GM10847 (cell line): ENCODE measurements around the gene TMEM14A.

ENCODE experiments used
- POLR2A ChIP-seq: IDR thresholded peaks from 2 replicates; pipeline ENCODE4 v1.6.1; 2011; ENCODE audit not compliant: insufficient read length; ENCODE audit errors: extremely low read depth

The TMEM14A gene, protein sequence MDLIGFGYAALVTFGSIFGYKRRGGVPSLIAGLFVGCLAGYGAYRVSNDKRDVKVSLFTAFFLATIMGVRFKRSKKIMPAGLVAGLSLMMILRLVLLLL

DNA sequence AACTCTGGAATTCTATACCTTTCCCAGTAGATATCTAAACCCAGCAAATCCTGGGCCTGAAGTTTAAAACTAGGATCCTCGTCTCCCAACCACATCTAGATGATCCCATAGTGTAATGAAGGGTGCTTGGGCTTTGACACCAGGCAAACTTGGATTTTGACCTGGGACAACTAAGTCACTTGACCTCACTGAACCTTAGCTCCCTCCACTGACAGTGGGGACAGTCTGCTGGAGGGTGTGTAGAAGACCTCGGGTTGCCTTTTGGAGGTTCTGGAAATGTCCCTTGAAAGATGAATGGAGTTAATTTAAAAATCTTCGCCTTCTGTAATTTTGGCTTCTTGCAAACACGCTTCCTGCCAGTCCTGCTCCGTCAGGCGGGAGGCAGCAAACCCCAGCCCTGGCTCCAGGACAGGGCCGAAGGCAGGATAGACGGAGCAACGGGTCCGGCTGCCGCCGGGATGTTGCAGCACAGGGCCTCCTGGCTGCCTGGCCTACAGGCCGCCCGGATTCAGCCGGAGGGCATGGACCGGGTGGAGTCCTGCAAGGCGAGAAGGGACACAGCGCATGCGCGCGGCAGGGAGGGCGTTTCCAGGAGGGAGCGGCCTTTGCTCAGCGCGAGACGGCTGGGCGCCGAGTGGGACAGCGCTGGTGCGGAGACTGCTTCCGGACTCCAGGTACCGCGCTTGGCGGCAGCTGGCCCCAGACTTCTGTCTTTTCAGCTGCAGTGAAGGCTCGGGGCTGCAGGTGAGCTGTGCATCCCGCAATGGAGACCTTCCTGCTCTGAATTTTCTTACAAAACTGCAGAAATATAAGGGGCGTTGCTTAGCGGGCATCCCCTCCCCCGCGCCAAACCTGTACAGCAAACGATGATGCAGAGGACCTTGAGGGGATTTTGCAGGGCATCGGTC lies at the start of gene TMEM14A:
TSS of gene TMEM14A (plus strand) at position 612 of the 908 bp plus-strand sequence. CDS start 5,990 bp downstream, outside the sequence.
- peak; percentile 79 for TF ChIP-seq POLR2A

DNA sequence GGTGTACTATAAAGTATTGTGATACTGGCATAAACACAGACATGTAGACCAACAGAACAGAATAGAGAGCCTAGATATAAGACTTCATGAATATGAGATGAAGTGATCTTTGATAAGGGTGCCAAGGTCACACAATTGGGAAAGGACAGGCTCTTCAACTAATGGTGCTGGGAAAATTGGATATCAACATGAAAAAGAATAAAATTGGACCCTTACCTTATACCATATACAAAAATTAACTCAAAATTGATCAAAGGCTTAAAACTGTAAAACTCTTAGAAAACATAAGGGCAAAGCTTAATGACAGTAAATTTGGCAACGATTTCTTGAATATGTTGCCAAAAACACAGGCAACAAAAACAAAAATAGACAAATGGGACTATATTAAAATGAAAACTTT lies 49.3 kb upstream of the TMEM14A start:
- TF ChIP-seq POLR2A = no peak

DNA sequence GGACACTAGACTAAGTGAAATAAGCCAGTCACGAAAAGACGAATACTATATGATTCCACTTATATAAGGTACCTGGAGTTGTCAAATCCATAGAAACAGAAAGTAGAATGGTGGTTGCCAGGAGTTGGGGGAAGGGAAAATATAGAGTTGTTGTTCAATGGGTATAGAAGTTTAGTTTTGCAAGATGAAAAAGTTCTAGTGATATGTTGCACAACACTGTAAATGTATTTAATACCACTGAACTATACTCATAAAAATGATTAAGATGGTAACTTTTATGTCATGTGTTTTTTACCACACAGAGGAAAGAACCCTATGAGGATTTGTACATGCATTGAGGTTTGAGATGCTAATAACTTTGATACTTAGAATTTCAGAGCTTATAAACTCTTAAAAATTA lies 48.1 kb upstream of the TMEM14A start:
- no peak for TF ChIP-seq POLR2A

DNA sequence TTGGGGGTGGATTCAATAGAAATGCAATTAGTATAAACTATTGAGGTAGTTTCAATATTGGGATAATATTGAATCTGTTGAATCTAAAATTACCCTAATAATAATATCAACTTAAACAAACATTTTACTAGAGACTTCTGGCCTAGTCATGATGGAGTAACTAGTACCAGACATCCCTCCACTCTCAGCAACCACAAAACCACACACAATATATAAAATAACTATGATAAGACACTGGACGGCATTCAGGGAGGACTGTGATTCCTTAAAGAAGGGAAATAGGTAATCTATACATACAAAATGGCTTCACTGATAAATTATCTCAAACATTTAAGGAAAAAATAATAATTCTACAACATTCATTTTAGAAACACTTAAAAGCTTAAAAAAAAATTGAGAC lies 38.9 kb upstream of the TMEM14A start:
- TF ChIP-seq POLR2A = no peak

DNA sequence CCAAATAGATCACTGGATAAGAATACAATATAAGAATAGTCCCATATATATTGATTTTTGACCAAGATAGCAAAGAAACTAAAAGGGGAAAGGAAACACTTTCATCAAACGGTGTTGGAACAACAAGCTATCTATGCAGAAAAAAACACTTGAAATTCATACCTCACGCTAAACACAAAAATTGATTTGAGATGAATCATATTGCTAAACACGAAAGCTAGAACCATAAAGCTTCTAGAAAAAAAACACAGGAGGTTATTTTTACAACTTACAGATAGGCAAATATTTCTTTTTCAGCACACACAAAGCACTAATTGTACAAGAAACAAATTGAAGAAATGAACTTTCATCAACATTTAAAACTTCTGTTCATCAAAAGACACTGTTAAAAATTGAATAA lies 36.7 kb upstream of the TMEM14A start:
- TF ChIP-seq POLR2A = no peak

DNA sequence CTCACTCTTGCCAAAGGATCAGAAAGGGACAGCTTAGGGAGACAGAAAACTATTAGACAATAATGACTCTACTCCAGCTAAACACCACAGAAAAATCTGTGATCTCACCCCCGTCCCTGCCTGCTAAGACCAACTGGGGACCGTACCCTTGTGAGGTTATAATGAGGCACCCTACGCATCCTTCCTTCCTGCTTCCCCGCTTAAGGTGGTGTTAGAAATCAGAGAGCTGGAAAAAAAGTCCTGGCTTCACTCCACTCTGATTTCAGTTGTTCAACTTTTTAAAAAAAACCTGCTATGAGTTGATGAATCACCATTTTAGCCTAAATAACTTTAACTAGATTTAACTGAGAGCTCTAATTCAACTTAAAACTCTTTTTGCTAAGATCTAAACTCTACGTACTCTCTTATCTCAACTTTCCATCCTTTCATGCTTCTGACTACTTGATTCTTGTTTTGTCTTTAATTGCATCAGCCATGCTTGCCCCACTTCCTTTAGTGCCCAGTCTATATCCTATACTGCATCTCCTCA lies 35.8 kb upstream of the TMEM14A start:
- no peak for TF ChIP-seq POLR2A

DNA sequence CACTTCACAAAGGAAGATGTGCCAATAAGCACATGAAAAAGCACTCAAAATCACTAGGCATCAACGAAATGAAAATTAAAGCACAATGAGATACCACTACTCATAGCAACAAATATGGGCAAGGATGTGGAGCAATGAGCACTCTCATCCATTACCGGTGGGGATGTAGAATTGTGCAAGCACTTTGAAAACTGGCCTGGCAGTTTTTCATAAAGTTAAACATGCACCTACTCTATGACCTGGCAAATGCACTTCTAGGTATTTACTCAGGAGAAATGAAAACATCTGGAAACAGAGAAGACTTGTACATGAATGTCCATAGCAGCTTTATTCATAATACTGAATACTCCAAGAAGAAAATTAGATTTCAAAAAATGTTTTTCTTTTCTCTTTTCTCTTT lies 34.1 kb upstream of the TMEM14A start:
- no peak for TF ChIP-seq POLR2A

DNA sequence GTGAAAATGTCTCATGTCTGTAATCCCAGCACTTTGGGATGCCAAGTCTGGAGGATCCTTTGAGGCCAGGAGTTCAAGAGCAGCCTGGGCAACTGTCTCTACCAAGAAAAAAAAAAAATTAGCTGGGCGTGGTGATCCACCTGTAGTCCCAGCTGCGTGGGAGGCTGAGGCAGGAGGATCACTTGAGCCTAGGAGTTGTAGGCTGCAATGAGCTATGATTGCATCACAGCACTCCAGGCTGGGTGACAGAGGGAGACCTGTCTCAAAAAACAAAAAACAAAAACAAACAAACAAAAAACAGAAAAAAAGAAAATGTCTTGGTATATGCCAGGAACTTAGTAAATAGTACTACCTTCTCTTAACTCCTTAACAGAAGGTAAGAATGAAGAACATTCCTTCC lies 31.4 kb upstream of the TMEM14A start:
- TF ChIP-seq POLR2A = no peak

DNA sequence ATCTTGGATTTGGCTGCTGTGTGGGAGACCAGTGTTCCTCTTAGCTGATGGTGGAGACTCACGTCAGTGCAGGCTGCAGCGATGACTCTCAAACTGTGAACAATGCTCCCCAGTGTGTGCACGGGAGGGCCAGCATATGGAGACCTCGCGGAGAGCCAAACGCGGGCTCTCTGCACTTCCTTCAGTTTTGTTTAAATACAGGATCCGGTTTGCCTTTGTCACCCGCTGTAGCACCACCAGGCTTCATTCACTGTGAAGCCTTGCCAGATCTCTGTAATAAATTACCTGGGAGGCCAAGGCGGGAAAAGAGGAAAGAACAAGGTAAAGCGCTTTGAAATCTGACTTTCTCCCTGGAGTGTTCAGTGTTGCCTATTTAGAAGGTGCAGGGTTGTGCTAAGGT lies 30.7 kb upstream of the TMEM14A start:
- no peak for TF ChIP-seq POLR2A

DNA sequence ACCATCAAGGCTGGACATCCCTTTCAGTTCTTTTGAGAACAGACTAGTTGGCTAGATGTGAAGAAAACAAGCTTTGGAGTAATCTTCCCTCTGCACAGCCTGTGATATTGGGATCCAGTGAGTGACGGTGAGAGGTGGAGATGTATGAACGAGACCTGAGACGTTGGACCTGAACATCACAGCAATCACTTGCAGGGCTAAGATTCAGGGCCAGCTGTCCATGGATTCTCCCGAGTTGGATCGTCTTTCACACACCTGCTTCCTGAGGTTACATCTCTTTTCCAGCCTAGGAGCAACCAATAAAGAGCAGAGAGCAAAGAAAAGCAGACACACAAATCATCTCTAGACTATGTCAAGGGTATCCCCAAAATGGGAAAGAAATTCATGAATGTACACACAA lies 30.0 kb upstream of the TMEM14A start:
- TF ChIP-seq POLR2A = no peak

DNA sequence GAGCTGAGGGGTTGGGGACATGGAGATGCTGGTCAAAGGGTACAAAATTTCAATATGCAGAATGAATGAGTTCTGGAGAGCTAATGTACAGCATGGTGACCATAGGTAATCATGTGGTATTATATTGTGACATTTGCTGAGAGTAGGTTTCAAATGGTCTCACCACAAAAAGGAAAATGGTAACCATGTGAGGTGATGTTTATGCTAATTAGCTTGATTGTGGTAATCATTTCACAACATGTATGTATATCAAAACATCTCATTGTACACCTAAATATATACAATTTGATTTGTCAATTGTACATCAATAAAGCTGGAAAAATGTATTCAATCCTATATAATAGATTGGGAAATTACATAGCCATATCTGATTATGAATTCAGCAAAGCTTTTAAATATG lies 29.5 kb upstream of the TMEM14A start:
- no peak for TF ChIP-seq POLR2A

DNA sequence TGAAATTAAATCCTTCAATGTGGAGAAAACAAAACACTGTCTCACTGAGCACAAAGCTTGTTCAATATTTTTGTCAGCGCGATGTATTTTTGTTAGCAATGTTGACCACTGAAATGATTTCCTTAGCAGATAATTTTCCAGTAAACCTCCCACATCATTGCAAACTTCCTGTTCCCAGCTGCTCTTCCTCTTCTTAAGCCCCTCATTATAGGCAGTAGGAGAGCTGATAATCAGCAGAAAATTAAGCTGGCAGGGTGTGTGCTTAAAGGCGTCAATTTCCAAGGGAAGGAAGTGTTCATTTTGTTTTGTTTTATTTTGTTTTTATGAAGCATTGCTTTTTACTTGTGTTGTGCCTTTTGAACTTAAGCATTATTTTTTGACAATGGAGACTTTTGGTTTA lies 29.1 kb upstream of the TMEM14A start:
- TF ChIP-seq POLR2A = no peak

DNA sequence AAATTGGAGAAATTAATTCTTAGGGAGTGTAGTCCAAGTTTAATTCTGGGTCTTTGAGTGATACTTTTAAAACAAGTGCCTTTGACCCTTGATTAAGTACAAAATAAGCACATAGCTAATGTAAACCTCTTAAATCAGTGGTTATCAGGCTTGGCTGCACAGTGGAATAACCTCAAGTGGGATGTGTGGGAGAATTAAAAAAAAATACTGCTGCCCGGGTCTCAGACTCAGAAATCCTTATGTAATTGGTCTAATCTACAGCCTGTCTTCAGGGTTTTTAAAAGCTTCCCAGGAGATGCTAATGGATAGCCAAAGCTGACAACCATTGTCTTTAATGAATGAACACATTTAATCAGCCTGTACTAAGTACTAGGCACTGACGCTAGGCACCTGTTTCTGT lies 28.5 kb upstream of the TMEM14A start:
- TF ChIP-seq POLR2A = no peak

DNA sequence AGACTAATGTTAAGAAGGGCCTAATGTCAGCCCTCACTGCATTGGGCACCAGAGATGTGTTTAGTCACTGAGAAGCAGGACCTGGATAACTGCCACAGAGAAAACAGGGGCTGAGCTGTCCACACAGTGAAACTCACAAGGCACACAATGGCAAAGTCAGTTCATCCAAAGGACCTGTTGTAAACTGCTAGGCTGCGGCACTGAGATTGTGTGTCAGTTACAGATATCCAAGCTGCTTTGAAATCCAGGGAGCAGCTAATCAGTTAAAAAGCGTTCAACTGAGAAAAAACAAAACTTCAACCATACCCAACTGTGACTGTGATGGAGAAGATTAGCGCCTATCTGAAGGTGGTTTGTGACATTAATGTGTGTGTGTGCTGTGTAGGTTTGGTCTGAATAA lies 27.8 kb upstream of the TMEM14A start:
- no peak for TF ChIP-seq POLR2A

DNA sequence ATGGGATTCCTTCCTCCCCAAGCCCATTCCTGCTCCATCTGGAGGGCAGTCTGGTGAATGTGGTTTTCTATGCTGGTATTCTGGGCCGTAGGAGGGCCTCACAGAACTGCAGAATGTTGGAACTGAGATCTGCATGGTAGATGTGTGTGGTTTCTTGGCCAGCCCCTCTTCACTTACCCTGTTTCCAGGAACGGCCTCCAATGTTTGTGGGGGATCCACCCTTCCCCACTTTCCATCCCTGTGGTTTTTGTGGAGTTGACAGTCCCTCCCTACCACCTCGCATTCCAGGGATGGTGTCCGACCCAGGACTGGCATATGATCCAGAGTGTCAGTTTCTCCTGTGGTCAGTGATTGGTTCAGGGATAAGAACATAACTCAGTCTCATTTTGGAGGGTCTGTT lies 26.7 kb upstream of the TMEM14A start:
- no peak for TF ChIP-seq POLR2A

DNA sequence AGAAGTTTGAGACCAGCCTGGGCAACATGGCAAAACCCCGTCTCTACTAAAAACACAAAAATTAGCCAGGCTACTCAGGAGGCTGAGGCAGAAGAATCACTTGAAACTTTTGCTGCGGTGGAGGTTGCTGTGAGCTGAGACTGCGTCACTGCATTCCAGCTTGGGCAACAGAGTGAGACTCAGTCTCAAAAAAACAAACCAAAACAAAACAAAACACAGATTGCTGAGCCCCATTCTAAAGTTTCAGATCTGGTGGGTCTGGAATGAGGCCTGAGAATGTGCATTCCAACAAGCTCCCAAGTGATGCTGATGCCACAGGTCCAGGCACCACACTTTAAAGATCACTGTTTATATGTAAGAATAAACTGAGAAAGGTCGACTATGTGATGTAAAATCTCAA lies 24.9 kb upstream of the TMEM14A start:
- no peak for TF ChIP-seq POLR2A

DNA sequence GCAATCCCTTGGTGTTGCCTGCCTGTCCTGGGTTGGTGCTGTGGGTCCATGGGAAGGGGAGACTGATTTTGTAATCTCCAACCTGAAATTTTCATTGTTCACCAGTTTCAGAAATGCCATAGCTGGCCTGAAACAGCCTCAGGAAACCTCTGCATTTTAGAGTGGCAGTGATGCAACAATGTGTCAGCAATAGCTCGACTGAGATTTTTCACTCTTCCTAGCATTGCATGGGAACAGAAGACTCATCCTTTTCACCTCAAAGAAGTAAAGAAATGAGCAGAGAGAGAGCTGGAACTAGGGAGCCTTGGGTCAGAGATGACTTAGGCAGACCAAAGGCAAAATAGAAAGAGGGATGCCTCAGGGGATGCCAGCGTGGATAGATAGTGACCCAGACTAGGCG lies 23.7 kb upstream of the TMEM14A start:
- no peak for TF ChIP-seq POLR2A

DNA sequence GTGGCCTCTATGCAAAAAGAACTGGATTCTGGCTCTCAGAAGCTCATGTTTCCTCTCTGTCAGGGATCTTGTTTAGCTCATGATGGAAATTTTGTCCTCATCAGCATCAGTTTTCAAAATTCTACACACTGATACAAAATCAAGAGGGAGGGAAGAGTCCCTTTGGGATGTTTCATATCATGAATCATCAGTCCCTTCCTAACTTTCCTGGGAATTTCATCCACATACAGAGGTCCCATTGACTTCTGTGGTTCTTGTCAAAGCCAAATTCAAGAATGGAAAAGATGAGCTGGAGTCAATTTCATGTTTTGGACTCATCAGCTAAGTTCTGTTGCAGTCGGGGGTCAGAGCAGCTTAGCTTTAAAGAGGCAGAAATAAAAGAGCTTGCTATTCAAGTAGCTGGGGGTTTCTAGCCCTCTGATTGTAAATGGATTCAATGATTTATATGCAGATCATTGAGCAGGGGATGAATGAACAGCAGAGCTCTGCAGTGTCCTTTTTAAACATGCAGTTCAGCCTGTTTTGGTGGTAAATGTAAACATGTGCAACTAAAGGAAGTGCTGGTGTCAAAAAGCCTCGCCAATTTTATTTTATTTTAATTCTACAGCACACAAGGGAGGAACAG lies 21.3 kb upstream of the TMEM14A start:
- no peak for TF ChIP-seq POLR2A
